Activated T-helper 17 cell treated with anti-CD3 and anti-CD28 coated beads, Interleukin-2, amount 50 U/mL, for 72 hours (primary cell): ENCODE measurements around the gene ABCC8. TPM values are rescaled to one million over a fixed set of nuclear protein-coding genes. Genes with fewer than 3 reads are reported as not detected.

Experiments
- ATAC-seq: fragments of 150-1000 bp; cut with Tn5 transposase; replicated peaks from 2 replicates; pipeline ENCODE4 v1.10.0; 2021; ENCODE audit warnings: mild to moderate bottlenecking, moderate library complexity
- H3K27ac Mint-ChIP-seq: one replicate; pipeline ENCODE4 v1.8.0; 2022; ENCODE audit warnings: mixed read lengths
- H3K27me3 Mint-ChIP-seq: one replicate; pipeline ENCODE4 v1.8.0; 2022; ENCODE audit warnings: mixed read lengths
- H3K36me3 Mint-ChIP-seq: one replicate; pipeline ENCODE4 v1.8.0; 2022; ENCODE audit warnings: low read depth, mild to moderate bottlenecking, mixed read lengths
- H3K4me1 Mint-ChIP-seq: one replicate; pipeline ENCODE4 v1.8.0; 2022; ENCODE audit warnings: mixed read lengths
- H3K4me3 Mint-ChIP-seq: one replicate; pipeline ENCODE4 v1.8.0; 2022; ENCODE audit warnings: mild to moderate bottlenecking, mixed read lengths
- H3K9me3 Mint-ChIP-seq: one replicate; pipeline ENCODE4 v1.8.0; 2022; ENCODE audit warnings: mixed read lengths
- total RNA-seq, 2 donors: library from RNA; stranded (reverse); gene quantifications; one replicate each; pipeline ENCODE4 v1.2.3, GENCODE V29; 2022

The ABCC8 gene
- total RNA-seq, 2 donors from 2014 or later, result not detected

GRCh38 chr11:17414992-17415391 lies 61.7 kb downstream of the ABCC8 start:
- Mint-ChIP-seq H3K27ac (no peak overlapping the region), H3K9me3 (no peaks in the 10 kb centered on the region), H3K4me3 (no peak overlapping the region), H3K27me3 (peaks cover 28% of the 10 kb centered on the region), H3K4me1 (no peaks in the 10 kb centered on the region), H3K36me3 (no peaks in the 10 kb centered on the region)
- ATAC-seq, result no peak

- Mint-ChIP-seq H3K27me3 (peaks cover 22% of the 10 kb centered on the region), H3K27ac (no peak overlapping the region), H3K9me3 (no peaks in the 10 kb centered on the region), H3K4me1 (no peaks in the 10 kb centered on the region), H3K36me3 (no peaks in the 10 kb centered on the region), H3K4me3 (no peak overlapping the region)
- ATAC-seq, result no peak
Measured at GRCh38 chr11:17414317-17414737, 62.3 kb downstream of the ABCC8 start.

DNA sequence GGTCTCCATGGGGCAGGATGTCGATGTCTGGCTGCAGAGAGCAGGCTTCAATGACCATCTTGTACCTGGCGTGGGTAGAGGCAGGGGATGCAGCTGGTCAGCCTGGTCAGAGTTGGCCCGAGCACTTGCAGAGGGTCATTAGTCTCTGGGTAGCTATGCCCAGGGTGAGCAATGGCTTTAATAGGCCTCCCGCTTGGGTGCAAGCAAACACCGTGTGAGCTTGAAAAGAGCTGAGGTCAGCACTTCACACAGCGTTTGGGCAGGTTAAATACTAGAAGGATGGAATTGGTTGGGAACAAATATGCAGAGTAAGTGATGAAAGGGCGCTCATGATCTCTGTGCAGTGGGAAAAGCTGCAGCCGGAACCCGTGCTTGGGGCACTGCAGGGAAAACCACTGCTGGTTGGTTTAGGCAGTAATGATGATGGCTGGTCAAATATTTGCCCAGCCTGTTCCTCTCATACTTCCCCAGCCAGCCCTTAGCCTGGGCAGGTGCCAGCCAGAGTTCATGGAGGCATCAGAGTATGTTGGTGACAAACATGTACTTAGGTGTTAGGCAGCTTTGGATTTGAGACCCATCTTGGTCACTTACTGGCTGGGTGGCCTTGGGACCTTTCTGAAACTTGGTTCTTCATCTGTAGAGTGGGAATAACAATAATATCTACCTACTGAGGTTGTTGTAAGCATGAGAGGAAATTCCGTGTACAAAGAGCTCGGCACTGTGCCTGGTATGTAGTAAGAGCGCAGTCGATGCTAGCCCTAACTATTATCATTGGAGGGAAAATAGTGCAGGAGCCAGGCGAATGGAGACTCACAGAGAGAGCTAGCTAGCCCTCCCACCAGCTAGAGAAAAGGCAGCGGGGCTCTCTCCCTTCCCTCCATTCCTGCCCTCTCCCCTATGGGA lies 63.0 kb downstream of the ABCC8 start:
- no peak overlapping the region for H3K27ac Mint-ChIP-seq
- H3K9me3 Mint-ChIP-seq, result no peaks in the 10 kb centered on the region
- ATAC-seq, result no peak
- no peaks in the 10 kb centered on the region for H3K4me1 Mint-ChIP-seq
- no peaks in the 10 kb centered on the region for H3K36me3 Mint-ChIP-seq
- H3K4me3 Mint-ChIP-seq, result no peak overlapping the region
- H3K27me3 Mint-ChIP-seq, result peaks cover 17% of the 10 kb centered on the region

DNA sequence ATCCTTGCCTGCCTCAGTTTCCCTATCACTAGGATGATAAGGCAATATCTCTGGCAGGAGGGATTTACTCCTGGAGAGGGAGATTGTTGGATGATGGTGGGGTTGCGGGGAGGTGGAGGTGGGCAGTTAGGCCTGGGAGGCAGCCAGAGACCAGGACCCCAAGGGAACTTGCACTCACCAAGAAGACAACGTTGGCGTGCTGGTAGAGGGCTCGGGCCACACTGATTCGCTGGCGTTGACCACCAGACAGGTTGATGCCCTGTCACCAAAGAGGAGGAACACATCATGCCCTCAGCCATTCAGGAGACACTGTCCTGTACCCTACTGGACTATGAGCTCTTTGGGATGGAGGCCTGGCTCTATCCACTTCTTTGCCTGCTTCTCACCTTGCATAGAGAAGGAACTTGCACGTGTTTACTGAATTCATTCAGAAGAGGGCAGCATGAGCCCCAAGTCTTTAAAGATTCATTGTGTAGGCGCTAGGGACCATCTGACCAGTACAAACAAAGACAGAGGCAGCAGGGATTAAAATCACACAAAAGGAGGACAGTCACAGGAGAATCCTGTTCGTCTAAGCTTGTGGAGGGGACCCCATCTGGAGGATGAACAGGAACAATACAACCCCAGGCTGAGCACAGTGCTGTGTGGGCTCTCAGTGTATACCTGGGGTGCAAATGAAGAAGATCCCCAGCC lies 64.0 kb downstream of the ABCC8 start:
- Mint-ChIP-seq H3K4me1 (no peaks in the 10 kb centered on the region), H3K9me3 (no peaks in the 10 kb centered on the region), H3K36me3 (no peaks in the 10 kb centered on the region), H3K27ac (no peak overlapping the region), H3K27me3 (peaks cover 12% of the 10 kb centered on the region), H3K4me3 (no peak overlapping the region)
- ATAC-seq, result no peak

DNA sequence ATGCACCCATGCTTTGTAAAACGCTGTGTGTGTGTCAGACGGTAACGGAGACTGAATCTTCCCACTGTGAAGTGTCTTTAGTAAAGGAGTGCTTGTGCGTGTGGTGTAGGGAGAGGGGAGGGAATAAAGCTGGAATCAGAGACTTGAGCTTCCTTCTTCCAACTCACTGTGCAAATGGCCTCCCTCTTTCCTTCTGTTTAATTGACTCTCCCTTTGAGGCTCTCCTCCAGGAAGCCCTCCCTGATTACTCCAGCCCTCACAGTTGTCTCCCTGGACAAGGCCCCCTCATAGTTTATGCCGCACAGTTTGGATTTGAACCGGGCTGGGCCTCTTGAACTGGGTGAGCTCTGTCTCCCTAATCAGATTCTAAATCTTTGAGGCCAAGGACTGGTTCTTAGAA lies 65.2 kb downstream of the ABCC8 start:
- Mint-ChIP-seq H3K4me3 (no peak overlapping the region), H3K4me1 (no peaks in the 10 kb centered on the region), H3K27ac (no peak overlapping the region), H3K36me3 (no peaks in the 10 kb centered on the region), H3K9me3 (no peaks in the 10 kb centered on the region), H3K27me3 (peaks cover 10% of the 10 kb centered on the region)
- no peak for ATAC-seq

DNA sequence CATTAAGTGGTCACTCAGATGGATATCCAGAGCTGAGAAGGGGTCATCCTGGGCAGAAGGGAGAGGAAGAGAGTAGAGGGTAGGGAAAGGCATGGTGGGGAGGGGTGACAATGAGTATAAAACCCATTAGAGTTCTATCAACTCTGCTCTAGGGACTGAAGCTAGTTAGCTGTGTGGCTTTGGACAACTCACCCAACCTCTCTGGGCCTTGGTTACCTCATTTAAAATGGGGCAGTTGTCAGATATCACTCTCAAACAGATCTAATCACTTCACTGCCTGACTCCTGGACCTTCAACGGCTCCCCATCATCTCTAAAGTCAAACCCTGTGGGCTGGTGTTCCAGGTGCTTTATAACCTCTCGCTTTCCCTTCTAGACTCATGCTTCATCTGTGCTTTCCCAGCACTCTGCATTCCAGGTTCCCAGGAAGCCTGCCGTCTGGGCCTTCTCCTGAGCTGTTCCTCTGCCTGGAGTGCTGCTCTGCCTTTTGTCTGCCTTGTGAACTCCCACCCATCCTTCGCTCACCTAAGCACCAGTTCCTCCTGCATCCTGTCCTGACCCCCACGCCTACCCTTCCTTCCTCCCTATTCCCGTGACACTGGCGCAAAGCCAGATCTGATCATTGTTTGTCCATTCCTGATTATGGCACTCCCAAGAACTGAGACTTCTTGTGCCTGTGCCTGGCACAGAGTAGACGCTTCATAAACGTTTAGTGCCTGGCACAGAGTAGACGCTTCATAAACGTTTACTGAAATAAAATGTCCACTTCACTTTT lies 65.9 kb downstream of the ABCC8 start:
- no peaks in the 10 kb centered on the region for H3K4me1 Mint-ChIP-seq
- no peak overlapping the region for H3K4me3 Mint-ChIP-seq
- H3K36me3 Mint-ChIP-seq, result no peaks in the 10 kb centered on the region
- no peak overlapping the region for H3K27ac Mint-ChIP-seq
- ATAC-seq, result no peak
- H3K27me3 Mint-ChIP-seq, result peaks cover 7% of the 10 kb centered on the region
- H3K9me3 Mint-ChIP-seq, result no peaks in the 10 kb centered on the region

GRCh38 chr11:17408641-17409040 lies 68.0 kb downstream of the ABCC8 start:
- H3K4me1 Mint-ChIP-seq, result no peaks in the 10 kb centered on the region
- no peaks in the 10 kb centered on the region for H3K9me3 Mint-ChIP-seq
- H3K27me3 Mint-ChIP-seq, result peaks cover 4% of the 10 kb centered on the region
- no peak overlapping the region for H3K4me3 Mint-ChIP-seq
- ATAC-seq, result no peak
- no peak overlapping the region for H3K27ac Mint-ChIP-seq
- no peaks in the 10 kb centered on the region for H3K36me3 Mint-ChIP-seq

GRCh38 chr11:17408026-17408425 lies 68.6 kb downstream of the ABCC8 start:
- no peaks in the 10 kb centered on the region for H3K4me1 Mint-ChIP-seq
- H3K27ac Mint-ChIP-seq, result no peak overlapping the region
- no peaks in the 10 kb centered on the region for H3K9me3 Mint-ChIP-seq
- no peaks in the 10 kb centered on the region for H3K27me3 Mint-ChIP-seq
- no peak overlapping the region for H3K4me3 Mint-ChIP-seq
- no peak for ATAC-seq
- no peaks in the 10 kb centered on the region for H3K36me3 Mint-ChIP-seq

DNA sequence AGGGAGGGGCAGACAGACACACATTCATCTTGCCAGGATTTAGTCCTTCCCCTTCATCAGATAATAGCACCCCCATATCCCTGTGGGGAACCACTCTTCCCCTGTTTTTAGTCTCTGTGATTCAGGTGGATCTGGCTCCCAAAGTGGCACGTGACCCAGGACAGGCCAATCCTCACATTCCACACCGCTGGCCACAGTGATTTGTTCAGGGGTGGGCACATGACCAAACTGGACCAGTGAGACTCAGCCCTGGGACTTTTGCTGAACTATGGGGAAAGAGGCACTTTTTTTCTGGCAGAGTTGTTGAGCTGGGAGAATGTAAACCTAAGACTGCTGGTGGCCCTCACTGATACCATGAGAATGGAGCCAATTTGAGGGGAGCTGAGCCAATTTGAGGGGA lies 69.1 kb downstream of the ABCC8 start:
- peak; percentile 29 for ATAC-seq
- Mint-ChIP-seq H3K4me1 (no peaks in the 10 kb centered on the region), H3K27me3 (no peaks in the 10 kb centered on the region), H3K9me3 (no peaks in the 10 kb centered on the region), H3K27ac (no peak overlapping the region), H3K36me3 (no peaks in the 10 kb centered on the region), H3K4me3 (no peak overlapping the region)

- Mint-ChIP-seq H3K27ac (no peak overlapping the region), H3K36me3 (no peaks in the 10 kb centered on the region), H3K9me3 (no peaks in the 10 kb centered on the region), H3K4me3 (no peak overlapping the region), H3K27me3 (no peaks in the 10 kb centered on the region), H3K4me1 (no peaks in the 10 kb centered on the region)
- no peak for ATAC-seq
Measured at GRCh38 chr11:17406818-17407149, 69.9 kb downstream of the ABCC8 start.

DNA sequence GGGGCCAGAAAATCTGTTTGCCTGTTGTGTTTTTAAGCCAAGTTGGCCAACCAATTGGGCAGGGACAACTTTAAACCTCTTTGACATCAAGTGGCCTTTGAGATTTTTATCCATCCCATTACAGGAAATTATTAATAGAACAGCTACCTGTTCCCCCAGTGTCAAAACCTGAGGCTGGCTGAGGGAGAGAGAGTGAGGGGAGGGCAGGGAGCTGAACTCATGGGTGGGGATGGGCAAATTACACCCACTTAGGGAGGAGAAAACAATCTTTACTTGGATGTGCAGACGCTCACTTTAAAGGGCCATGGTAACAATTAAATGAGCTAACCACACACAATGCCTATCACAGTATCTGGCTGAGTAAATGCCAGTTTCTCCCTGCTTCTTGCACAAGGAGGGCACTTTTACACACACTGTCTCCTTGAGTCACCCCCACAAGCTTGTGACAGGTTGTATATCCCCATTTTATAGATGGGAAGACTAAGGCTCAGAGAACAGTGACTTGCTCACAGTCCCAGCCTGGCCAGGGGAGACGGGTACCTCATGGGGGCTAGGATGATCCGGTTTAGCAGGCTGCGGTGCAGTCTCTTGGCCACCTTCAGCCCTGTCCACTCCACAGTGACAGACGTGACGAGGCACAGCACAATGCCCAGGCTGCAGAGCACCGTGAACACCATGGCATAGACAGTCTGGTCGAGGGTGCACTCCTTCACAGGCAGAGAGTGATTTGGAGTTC lies 70.4 kb downstream of the ABCC8 start:
- Mint-ChIP-seq H3K4me1 (no peaks in the 10 kb centered on the region), H3K9me3 (no peaks in the 10 kb centered on the region), H3K27me3 (no peaks in the 10 kb centered on the region), H3K36me3 (no peaks in the 10 kb centered on the region), H3K4me3 (no peak overlapping the region), H3K27ac (no peak overlapping the region)
- no peak for ATAC-seq

DNA sequence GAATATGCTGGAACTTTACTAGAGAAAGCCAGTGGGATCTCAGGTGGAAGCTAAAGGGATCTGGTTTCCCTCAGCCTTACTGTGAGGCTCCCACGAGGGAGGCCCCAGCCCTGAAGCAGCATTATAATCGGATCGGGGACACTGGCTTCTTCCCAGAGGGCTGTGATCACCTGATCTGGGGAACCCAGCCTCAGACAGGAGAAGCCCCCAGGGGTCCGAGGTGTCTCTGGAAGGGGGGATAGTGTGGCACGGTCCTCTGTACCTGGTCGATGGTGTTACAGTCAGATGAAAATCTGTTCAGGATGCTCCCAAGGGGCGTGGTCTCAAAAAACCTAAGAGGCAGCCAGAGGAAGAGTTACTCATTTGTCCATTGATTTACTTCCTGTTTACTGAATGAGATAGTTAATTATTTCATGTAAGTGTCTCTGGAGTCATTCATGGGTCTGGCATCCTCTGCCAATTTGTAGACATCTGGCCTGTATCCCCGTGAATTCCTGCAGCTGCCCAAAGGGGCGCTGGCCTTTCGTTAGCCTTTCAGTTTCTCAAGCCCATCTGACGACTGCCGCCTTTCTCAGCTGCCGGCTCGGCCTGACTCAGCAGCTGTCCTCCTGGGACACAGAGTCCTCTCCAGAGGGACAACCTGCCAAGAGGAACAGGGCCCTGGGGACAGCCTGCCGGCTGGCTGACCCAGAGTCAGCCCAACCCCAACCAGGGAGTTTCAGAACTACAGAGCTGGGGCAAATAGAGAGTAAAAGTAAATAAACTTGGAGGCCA lies 71.2 kb downstream of the ABCC8 start:
- Mint-ChIP-seq H3K36me3 (no peaks in the 10 kb centered on the region), H3K27me3 (no peaks in the 10 kb centered on the region), H3K27ac (no peak overlapping the region), H3K4me3 (no peak overlapping the region), H3K4me1 (no peaks in the 10 kb centered on the region), H3K9me3 (no peaks in the 10 kb centered on the region)
- no peak for ATAC-seq

DNA sequence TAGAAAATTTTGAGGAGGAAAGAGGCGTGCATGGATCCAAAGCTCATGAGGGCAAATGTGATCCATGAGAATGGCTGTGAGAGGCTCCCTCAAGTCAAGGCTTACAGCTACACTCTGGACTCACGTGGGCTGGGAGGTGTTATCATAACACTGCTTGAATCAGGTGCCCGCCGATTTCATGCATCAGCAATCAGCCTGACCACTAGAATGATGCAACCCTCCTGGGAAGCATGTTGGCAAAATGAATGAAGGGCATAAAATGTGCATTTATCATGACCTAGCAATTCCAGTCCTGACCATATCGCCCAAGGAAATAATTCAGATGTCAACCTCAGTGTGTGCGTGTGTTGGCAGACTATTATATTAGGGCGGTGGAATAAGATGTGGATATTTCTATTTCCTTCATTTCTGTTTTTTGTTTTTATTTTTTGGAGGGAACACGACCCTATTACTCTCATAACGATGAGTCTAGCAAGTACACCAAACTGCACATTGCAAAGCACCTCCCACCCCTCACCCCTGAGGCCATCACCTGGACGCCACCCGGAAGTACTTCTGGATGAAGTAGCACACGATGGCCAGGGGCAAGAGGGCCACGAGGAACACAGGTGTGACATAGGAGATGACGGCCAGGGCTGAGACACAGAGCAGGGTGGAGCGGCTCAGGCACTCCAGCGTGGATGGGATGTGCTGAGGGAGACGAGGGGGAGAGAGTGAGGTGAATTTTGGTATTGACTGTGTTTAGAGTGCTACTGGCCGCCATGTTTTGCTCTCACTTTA lies 72.5 kb downstream of the ABCC8 start:
- ATAC-seq, result no peak
- H3K4me3 Mint-ChIP-seq, result no peak overlapping the region
- H3K27ac Mint-ChIP-seq, result no peak overlapping the region
- H3K27me3 Mint-ChIP-seq, result peaks cover 3% of the 10 kb centered on the region
- H3K9me3 Mint-ChIP-seq, result no peaks in the 10 kb centered on the region
- no peaks in the 10 kb centered on the region for H3K4me1 Mint-ChIP-seq
- H3K36me3 Mint-ChIP-seq, result no peaks in the 10 kb centered on the region
